Hepatocyte (in vitro differentiated cells): ENCODE measurements around the gene SCFD2. TPM values are rescaled to one million over a fixed set of nuclear protein-coding genes. Genes with fewer than 3 reads are reported as not detected.

ENCODE experiments used
- DNase-seq: peaks from one replicate; pipeline ENCODE4 v3.0.0-alpha.2; 2016; ENCODE audit warnings: low spot score
- H2AFZ ChIP-seq: fragments of 200-600 bp; sonication (generic); 2 replicates; pipeline ENCODE4 v1.6.0; 2016; ENCODE audit warnings: antibody characterized with exemption, mild to moderate bottlenecking
- H3K27ac ChIP-seq: fragments of 200-600 bp; sonication (generic); 2 replicates; pipeline ENCODE4 v1.5.1; 2016; ENCODE audit warnings: mild to moderate bottlenecking
- H3K27me3 ChIP-seq: fragments of 200-600 bp; sonication (generic); 2 replicates; pipeline ENCODE4 v1.6.1; 2016
- H3K36me3 ChIP-seq: fragments of 200-600 bp; sonication (generic); replicated peaks from 2 replicates; pipeline ENCODE4 v1.5.1; 2016; ENCODE audit warnings: low read depth; ENCODE audit not compliant: insufficient read depth
- H3K4me1 ChIP-seq: fragments of 200-600 bp; sonication (generic); 2 replicates; pipeline ENCODE4 v1.5.1; 2016; ENCODE audit warnings: mild to moderate bottlenecking, moderate library complexity; ENCODE audit not compliant: insufficient read depth
- H3K4me2 ChIP-seq: fragments of 200-600 bp; sonication (generic); 2 replicates; pipeline ENCODE4 v1.6.0; 2016
- H3K4me3 ChIP-seq: fragments of 200-600 bp; sonication (generic); 2 replicates; pipeline ENCODE4 v1.5.1; 2016; ENCODE audit warnings: mild to moderate bottlenecking
- H3K79me2 ChIP-seq: fragments of 200-600 bp; sonication (generic); 2 replicates; pipeline ENCODE4 v1.6.0; 2017; ENCODE audit warnings: mild to moderate bottlenecking
- H3K9me2 ChIP-seq: fragments of 200-600 bp; sonication (generic); replicated peaks from 2 replicates; pipeline ENCODE4 v1.6.0; 2017; ENCODE audit warnings: mild to moderate bottlenecking; ENCODE audit not compliant: insufficient read depth
- H3K9me3 ChIP-seq: fragments of 200-600 bp; sonication (generic); 2 replicates; pipeline ENCODE4 v1.5.1; 2016; ENCODE audit warnings: low read depth, mild to moderate bottlenecking
- H4K20me1 ChIP-seq: fragments of 200-600 bp; sonication (generic); 2 replicates; pipeline ENCODE4 v1.6.0; 2016; ENCODE audit warnings: mild to moderate bottlenecking; ENCODE audit not compliant: insufficient read depth, poor library complexity, severe bottlenecking
- EZH2 ChIP-seq: fragments of 200-600 bp; sonication (generic); IDR thresholded peaks from 2 replicates; pipeline ENCODE4 v1.6.1; 2016; ENCODE audit warnings: antibody characterized with exemption, mild to moderate bottlenecking, borderline replicate concordance
- EZH2phosphoT487 ChIP-seq: fragments of 200-600 bp; sonication (generic); IDR thresholded peaks from one replicate; pipeline ENCODE4 v1.6.1; 2018; ENCODE audit warnings: antibody characterized with exemption, mild to moderate bottlenecking, low read depth, moderate library complexity; ENCODE audit not compliant: unreplicated experiment, severe bottlenecking
- WGBS: methylation state at CpG from one replicate; pipeline ENCODE4 v1.1.6; 2016; ENCODE audit warnings: low lambda C conversion rate; ENCODE audit errors: missing lambda C conversion rate; 5-methylcytosine and 5-hydroxymethylcytosine counted together
- polyA plus RNA-seq: library from polyadenylated mRNA; unstranded; fragments of >200 nt; fragmentation: Nextera tagmentation; extraction: Ambion mirVana; gene quantifications from 2 replicates; pipeline ENCODE4 v1.2.1, GENCODE V29; 2016
- total RNA-seq: library from RNA; depleted of rRNA; stranded (reverse); fragments of >200 nt; gene quantifications from 2 replicates; pipeline ENCODE4 v1.2.3, GENCODE V29; 2014
- TF ChIP-seq, protein P1 (sequence below): fragments of 200-600 bp; sonication (generic); IDR thresholded peaks from 2 replicates; pipeline ENCODE4 v1.5.1; 2016; ENCODE audit warnings: antibody characterized with exemption, mild to moderate bottlenecking; ENCODE audit not compliant: poor library complexity

Gene SCFD2
- total and polyA plus RNA-seq, 2 experiments from 2014 or later, result 8.4 to 15.7 TPM

DNA sequence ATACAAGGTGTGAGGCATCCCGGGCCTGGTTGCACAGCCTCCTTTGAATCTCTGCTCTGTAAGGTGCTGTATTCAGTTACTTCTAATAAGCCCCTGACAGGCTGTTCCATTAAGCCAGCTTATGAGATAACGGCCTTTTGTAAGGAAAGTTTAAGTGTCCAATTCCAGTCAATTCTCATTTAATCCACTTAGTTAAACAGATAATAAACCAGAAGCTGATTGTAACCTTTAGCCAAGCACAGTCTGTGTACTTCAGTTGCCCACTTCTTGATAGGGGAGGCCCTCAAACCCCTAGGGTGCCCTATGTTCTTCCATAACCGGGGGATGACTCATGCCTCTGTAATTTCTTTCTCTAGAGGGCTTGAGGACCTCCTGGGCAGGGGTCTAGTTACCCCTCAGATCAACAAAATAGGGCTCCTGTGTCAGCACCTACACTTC is 440.3 kb downstream of the SCFD2 start:
- peak; percentile 44 for DNase-seq
- no peak overlapping the region for H3K4me3 ChIP-seq
- peak overlapping the region; percentile 17 for H3K4me2 ChIP-seq
- peaks cover 23% of the 10 kb centered on the region for H3K4me1 ChIP-seq
- 38% methylated on average over 3 of the region's 3 CpGs for WGBS
- no peaks in the 10 kb centered on the region for H3K79me2 ChIP-seq
- no peaks in the 10 kb centered on the region for H4K20me1 ChIP-seq
- H3K9me2 ChIP-seq, result no peaks in the 10 kb centered on the region
- TF ChIP-seq, protein P1, sequence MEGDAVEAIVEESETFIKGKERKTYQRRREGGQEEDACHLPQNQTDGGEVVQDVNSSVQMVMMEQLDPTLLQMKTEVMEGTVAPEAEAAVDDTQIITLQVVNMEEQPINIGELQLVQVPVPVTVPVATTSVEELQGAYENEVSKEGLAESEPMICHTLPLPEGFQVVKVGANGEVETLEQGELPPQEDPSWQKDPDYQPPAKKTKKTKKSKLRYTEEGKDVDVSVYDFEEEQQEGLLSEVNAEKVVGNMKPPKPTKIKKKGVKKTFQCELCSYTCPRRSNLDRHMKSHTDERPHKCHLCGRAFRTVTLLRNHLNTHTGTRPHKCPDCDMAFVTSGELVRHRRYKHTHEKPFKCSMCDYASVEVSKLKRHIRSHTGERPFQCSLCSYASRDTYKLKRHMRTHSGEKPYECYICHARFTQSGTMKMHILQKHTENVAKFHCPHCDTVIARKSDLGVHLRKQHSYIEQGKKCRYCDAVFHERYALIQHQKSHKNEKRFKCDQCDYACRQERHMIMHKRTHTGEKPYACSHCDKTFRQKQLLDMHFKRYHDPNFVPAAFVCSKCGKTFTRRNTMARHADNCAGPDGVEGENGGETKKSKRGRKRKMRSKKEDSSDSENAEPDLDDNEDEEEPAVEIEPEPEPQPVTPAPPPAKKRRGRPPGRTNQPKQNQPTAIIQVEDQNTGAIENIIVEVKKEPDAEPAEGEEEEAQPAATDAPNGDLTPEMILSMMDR, result no peak
- TF ChIP-seq EZH2phosphoT487, result no peak
- no peak for TF ChIP-seq EZH2
- no peak overlapping the region for H2AFZ ChIP-seq
- no peaks in the 10 kb centered on the region for H3K27me3 ChIP-seq
- H3K36me3 ChIP-seq, result no peaks in the 10 kb centered on the region
- H3K27ac ChIP-seq, result peak overlapping the region; percentile 69
- H3K9me3 ChIP-seq, result no peaks in the 10 kb centered on the region

DNA sequence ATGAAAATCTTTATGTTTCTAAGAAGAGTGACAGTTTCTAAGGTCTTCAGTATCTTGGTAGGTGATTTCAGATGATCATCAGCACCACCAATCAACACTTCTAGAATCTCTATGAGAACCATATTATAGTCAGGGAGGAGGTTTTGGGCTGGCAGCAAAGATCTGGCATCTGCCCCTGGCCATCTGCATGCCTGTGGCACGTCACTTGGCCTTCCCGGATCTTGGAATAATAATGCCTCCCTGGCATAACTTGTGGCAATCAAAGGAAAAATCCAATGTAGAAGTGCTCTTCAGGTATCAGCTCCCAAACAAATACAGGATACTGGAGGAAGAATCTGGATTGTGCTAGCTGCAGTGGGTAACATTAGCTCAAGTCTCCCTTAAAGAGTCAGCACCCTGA is 446.4 kb downstream of the SCFD2 start:
- Histone ChIP-seq H3K27me3 (no peaks in the 10 kb centered on the region), H3K9me2 (no peaks in the 10 kb centered on the region), H3K79me2 (no peaks in the 10 kb centered on the region), H3K36me3 (no peaks in the 10 kb centered on the region), H3K27ac (no peak overlapping the region), H4K20me1 (no peaks in the 10 kb centered on the region), H2AFZ (no peak overlapping the region), H3K4me2 (no peak overlapping the region), H3K9me3 (no peaks in the 10 kb centered on the region), H3K4me1 (peaks cover 16% of the 10 kb centered on the region), H3K4me3 (no peak overlapping the region)
- no peak for DNase-seq
- 95% methylated on average over 2 of the region's 2 CpGs for WGBS
- TF ChIP-seq EZH2phosphoT487, result no peak

DNA sequence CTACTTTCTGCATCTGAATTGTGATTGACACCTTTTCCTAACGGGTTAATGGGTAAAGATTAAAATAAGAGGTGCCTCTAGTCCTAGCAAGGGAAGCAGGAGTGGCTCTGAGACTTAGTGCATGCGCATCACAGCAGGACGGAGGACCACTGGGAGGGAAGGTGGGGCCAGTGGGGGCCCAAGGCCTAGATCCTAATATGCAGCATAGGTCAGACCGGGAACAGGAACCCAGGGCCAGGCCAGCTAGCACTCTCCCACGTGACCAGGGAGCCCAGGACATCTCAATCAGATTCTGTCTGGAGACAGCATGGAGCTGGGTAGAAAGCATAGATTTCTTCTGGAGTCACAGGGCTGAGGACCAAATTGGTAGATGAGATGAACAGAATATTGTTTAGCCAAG is 448.0 kb downstream of the SCFD2 start:
- no peak for DNase-seq
- peaks cover 33% of the 10 kb centered on the region for H3K4me1 ChIP-seq
- no peak overlapping the region for H3K4me3 ChIP-seq
- no peak overlapping the region for H2AFZ ChIP-seq
- no peaks in the 10 kb centered on the region for H3K27me3 ChIP-seq
- H3K9me3 ChIP-seq, result no peaks in the 10 kb centered on the region
- no peaks in the 10 kb centered on the region for H3K36me3 ChIP-seq
- H3K79me2 ChIP-seq, result no peaks in the 10 kb centered on the region
- no peak overlapping the region for H3K4me2 ChIP-seq
- 94% methylated on average over 5 of the region's 5 CpGs for WGBS
- no peaks in the 10 kb centered on the region for H4K20me1 ChIP-seq
- TF ChIP-seq EZH2phosphoT487 (no peak), EZH2 (no peak)
- TF ChIP-seq, protein P1, result no peak
- no peak overlapping the region for H3K27ac ChIP-seq
- no peaks in the 10 kb centered on the region for H3K9me2 ChIP-seq

DNA sequence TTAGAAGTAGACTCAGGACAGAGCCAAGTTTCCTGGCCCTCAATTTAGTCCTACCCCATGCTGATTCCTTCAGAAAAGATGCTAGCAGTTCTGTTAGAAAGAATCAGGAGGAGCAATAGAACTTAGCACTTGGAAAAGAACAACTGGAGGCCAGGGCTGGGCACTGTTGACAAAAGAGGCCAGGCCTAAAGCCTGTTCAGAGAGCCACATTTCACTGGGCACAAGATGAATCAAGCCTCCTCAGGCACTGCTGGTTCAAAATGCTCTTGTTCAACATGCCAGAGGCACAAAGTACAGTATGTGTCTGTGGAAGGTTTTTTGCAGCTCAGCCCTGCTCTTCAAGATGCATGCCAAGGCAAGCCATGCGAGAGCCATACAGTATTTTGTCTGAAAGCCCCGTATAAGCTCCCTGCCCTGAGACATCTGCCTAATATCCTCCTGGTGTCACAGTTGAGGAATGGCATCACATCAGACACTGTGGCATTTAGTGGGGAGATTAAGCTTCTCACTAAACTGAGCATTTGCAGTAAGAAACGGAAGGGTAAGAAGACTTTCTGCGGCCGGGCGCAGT is 450.0 kb downstream of the SCFD2 start:
- H4K20me1 ChIP-seq, result no peaks in the 10 kb centered on the region
- 84% methylated on average over 6 of the region's 6 CpGs for WGBS
- no peak overlapping the region for H3K4me2 ChIP-seq
- no peaks in the 10 kb centered on the region for H3K9me3 ChIP-seq
- H3K79me2 ChIP-seq, result no peaks in the 10 kb centered on the region
- H3K27ac ChIP-seq, result peak overlapping the region; percentile 78
- TF ChIP-seq EZH2, result no peak
- no peak for TF ChIP-seq EZH2phosphoT487
- TF ChIP-seq, protein P1, result no peak
- H3K27me3 ChIP-seq, result no peaks in the 10 kb centered on the region
- no peaks in the 10 kb centered on the region for H3K9me2 ChIP-seq
- peaks cover 44% of the 10 kb centered on the region for H3K4me1 ChIP-seq
- no peak for DNase-seq
- H3K4me3 ChIP-seq, result no peak overlapping the region
- H3K36me3 ChIP-seq, result no peaks in the 10 kb centered on the region
- no peak overlapping the region for H2AFZ ChIP-seq
